Measurements from ENCODE around the gene MEF2A.

Gene MEF2A

DNA sequence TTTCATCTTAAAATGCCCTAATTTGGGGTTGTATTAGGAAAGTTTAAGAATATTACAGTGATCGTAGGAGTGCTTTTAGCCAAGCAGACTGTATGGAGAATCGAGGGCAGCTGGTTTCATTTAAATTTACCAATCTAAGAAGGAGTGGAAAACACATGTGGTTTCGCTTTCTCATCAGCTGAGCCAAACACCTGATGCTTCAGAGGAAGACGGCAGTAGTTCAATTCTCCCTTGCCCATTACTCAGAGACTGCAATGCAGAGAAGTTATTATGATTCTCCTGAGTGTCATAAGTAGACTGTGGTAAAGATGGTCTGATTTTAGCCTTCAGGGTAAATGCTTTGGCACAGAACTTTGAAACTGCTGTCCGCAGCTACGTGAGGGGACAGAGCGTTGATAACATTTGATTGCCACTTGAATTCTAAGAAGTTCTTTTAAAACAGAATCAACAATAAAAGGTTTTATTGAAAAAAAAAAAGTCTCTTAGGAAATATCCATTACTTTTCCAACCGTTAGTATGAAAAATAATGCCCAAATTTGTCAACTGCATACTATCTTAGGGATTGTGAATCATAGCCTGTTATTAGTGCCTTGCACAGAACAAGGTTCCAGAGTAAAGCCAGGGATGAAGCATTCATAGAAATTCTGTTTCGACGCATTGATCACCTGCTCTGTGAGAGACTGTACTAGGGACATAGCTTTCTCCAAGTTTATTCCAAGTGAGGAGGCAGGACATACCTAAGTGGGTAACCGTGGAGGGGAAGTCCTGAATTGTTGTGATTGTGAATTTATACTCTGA lies 141.9 kb downstream of the MEF2A start:
- DNase-seq, result no peak

DNA sequence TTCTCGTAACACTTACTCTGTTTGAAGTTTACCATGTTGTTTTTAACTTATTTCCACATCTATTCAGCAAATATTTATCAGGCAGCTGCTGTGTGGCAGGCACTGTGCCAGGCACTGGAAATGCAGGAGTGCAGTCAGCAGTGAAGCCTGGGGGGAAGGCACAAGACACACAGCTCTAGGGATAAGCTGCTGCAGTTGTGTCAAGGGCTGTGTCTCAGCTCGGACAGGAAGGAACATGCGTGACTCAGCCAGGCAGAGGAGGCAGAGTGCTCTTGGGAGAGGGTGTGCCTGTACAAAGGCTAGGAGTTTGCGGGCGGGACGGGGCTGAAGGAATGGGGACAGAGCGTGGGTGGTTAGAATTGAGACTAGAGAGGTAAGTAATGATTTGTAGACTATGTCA lies 142.8 kb downstream of the MEF2A start:
- DNase-seq, result no peak

DNA sequence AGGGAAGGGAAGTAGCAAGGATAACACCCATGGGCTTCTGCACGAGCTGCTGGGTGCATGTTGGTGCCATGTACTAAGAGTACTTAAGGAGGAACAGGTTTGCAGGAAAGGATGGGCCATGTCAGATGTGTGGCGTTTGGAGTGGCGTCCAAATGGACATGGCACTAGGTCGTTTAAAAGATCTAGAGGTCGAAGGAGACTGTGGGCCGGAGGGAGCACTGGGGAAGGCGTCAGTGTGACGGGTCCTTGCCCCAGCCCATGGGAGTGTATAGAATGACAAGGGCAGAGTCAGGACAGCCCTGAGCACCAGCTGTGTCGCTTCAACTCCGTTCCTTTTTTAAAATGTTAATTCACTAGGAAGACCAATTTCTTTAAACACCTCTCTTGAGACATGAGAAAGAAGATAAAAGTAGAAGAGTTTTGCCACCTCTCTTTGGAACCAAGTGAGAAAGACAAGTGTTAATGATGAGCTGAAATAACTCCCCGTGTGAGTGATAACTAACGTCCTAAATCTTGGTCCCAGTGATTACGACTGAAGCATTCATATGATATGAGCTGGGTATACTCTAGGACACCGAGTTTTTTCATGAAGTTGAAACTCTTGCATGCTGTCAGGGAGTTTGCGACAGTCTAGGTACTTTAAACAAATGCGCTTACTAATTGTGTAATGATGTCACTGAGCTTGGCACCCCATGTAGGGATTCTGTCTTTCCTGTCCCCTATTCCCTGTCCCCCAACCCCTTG lies 143.6 kb downstream of the MEF2A start:
- no peak for DNase-seq

DNA sequence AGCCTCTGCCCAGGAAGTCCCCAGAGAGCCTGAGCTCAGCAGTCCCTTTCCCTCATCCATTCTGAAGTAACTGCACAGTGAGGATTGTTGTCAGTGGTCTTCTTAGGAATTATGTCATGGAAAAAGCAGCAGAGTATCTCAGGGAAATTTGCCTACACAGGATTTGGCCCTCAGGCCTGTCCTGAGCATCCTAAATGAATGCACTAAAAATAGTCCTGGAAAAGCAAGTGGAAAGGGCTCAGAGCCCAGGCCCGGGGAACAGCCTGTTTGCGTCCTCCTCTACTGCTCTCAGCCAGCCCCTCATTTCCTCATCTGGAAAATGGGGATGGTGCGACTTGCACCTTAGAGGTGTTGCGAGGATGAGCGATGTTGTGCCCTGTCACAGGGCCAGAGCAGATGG lies 145.8 kb downstream of the MEF2A start:
- DNase-seq, result no peak

DNA sequence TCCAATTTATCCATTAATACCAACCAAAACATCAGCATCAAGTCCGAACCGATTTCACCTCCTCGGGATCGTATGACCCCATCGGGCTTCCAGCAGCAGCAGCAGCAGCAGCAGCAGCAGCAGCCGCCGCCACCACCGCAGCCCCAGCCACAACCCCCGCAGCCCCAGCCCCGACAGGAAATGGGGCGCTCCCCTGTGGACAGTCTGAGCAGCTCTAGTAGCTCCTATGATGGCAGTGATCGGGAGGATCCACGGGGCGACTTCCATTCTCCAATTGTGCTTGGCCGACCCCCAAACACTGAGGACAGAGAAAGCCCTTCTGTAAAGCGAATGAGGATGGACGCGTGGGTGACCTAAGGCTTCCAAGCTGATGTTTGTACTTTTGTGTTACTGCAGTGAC lies 146.6 kb downstream of the MEF2A start:
- no peak for DNase-seq

DNA sequence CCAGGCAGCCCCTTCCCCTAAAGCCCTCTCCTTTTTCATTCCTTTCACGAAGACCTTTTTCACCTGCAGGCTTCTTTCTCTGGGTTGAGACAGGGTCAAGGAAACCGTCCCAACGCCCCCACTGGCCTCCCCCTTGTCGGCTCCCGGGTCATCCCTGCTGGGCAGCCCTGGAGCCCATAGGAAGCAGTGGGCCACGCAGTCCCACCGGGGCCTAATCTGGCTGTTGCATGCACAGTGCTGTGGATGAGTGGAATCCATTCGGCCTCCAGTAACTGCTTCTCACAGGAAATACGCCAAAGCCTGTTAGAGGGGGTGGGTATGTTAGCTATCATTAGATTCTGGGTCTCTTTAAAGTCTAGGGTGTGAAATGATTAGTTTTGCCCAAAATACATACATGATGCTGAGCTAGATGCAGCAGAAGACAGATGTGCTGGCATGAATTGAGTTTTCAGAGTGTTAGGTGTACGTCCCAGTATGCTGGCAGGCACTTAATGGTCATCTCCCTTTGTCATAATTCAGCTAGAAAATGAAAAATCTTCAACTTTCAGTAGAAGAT lies 150.8 kb downstream of the MEF2A start:
- DNase-seq, result no peak

DNA sequence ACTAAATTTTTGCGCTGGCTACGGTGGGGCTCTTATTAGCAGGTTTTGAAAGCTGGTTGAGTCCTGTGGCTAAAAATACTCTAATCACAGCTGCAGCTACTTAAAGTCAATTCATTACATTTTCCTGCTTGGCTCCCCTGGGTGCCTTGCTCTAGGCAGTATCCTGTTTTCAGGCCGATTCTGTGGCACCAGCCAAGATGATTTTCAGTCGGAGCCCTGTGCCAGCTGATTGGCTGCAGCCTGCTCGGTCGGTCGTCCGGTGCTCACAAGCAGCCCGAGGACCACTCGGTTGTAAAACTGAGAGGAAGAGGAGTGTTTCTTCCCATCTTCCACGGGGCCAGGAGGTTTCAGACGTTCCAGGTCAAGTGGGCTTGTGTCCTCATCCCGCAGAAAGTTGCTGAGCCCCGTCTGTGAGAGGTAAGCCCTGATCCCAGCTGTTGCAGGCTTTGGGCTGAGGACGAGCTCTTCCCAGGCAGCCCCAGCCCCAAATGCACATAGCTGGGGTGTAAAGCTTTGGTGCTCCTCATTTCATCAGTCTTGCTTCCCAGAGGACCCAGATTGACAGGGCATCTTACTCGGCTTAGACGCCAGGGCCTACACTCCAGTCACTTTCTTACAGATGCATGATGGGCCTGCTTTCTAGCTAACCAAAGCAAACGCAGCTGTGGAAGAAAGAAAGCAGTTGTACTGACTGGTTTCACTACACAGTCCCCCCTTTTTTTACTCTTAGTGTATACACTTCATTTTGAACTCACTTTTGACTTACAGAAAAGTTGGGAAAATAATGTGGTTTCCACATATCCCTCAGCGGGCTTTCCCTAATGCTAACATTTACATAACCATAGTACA lies 151.6 kb downstream of the MEF2A start:
- no peak for DNase-seq

DNA sequence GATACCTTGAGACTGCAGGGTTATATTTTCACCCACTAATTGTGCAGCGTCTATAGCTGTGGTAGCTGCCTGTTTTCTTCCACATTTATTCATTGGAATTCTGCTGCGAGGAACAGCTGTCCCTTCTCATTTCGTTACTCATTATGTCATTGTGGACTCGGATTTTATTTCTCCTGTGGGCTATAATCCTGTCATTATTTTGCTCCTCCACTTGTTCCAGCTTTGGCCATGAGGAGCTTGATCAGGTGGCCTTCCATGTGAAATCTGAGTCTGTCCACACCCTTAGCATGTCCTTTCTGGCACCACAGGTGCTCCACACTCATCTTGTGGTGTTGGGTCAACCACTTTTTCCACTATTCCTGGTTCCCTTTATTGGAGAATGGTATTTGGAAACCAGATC lies 152.6 kb downstream of the MEF2A start:
- DNase-seq, result no peak

DNA sequence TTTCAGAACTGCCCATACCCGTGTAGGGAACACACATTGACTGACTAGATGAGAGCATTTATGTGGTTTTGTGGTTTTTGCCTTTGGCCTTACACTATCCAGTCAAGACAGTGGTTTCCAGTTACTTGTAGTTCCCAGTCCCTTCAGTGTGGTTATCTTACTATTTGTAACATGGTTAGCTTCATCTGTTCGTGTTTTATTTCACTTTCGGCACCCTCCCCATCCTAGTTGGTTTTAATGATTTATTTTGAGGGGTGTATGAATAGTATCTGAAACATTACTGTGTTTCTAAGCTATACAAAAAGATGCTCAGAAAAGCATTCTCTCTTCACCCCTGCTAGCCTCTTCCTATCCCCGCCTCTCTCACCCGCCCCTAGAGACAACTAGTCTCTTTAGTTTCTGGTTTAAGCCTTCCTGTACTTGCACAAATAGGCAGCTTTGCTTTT lies 153.3 kb downstream of the MEF2A start:
- no peak for DNase-seq

DNA sequence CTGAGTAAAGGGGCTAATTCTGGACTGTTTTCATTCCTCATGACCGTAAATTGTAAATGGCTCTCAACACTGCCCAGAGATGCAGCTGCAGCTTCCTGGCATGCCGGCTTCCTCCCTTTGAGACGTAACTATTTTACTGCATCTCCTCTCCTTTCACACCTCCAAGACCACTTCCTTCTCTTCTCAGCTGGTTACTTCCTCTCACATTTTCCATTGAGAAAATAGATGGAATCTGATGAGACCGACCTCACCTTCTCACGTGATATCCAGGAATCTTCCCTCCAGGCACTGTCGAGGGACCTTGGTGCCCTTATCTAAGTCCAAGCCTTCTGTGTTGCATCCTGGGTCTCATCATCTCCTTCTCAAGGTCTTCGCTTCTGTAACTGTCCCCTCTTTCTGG lies 154.7 kb downstream of the MEF2A start:
- no peak for DNase-seq

DNA sequence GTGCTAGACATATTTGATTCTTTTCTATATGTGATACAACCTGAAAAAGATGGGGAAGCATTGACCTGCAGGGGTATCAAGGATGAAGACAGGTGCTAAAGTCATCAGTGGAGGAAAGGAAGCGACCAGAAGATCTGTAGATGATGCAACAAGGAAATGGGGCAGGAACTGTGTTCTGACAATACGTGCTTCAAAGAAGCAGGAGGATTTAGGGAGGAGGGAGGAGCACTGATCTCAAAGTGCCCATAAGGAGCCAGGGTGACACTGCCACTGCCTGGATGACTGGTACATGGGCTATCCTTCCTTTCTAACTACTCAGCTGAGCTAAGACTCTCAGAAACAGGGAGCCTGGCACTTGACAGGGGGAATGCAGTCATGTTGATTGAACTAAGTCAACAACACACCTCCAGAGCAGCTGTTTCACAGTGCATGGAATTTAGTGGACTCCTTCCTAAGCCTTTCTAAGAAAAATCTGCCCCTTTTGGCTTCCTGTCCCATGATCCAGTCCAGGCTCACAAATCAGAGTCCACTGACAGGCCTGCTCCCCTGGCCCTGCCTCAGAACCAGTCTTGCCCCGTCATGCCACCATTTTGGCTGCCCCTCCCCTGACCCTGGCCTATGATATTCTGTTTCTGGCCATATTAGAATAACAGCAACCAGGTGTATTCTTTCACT lies 155.5 kb downstream of the MEF2A start:
- no peak for DNase-seq

DNA sequence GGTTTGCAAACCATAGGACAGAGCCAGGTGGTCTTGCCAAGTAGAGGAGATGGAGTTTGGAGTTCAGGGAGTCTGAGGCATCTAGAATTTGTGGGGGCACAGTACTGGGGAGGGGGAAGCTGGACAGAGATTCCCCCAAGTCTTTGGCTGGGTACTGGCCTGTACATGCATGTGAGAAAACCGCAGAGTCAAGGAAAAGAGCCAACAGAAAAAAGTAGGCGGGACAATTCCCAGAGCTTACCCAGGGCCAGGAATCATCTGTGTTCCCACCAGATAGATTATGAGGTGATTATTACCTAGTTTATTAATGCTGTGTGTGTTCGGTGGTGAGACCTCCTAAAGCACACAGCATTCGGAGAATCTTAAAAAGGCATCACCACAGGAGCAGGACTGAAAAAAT lies 156.1 kb downstream of the MEF2A start:
- DNase-seq, result no peak

DNA sequence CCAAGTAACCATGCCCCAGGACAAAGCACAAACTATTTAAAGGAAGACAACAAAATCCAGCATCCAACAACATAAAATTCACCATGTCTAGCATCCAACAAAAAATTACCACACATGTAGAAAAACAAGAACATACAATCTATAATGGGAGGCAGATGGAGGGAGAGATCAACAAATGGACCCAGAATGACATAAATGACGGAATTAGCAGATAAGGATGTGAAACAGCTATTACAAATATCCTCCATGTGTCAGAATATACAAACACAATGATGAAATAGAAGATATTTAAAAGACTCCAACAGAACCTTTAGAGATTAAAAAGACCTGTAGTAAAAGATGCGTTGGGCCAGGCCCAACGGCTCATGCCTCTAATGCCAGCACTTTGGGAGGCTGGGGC lies 156.6 kb downstream of the MEF2A start:
- no peak for DNase-seq

DNA sequence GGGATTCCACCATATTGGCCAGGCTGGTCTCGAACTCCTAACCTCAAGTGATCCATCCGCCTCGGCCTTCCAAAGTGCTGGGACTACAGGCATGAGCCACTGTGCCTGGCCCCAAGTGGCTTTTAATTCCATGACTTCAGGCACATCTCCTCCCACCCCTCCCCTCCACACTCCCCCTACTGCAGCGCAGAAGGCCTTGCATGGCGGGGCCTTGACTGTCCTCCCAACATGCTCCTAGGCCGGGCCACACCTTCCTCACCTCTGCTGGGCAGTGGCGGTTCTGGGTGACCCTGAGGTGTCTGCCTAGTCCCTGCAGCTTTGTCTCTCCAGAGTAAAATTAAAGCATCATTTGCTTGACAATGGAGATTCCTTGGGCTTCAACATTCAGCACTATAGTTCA lies 160.5 kb downstream of the MEF2A start:
- no peak for DNase-seq

DNA sequence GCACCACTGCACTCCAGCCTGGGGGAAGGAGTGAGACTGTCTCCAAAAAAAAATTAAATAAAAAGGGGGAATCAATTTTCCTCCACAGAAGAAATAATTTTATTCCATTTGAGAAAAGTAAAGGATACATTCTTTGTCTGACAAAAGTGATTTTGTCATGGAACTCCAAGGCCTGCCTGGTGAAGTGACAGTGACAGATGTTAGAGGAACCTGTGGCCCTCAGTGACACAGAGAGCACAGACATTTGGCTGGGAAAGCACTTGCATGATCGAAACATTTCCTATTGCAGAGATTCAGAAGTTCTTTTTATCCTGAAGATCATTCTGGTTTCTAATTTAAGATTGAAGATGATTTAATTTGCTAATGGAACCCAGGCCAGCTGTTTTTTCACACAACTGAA lies 161.5 kb downstream of the MEF2A start:
- no peak for DNase-seq

DNA sequence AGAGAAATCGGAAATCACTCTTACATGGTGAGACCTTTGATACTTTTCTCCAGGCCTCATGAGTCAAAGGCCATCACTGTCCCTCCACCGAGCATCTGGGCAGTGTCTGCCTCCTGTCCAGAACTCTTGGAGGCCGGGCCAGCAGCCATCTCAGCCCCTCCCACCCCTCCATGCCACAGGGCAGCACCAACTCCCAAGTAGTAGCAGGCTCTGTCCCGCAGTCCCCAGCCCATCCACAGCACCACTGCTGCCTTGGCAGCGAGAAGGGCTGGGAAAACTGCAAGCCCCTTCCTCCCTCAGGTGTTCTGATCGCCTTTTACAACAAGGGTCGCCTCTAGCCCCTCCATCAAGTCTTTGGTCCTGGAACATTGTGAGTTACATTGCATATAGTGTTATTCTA lies 161.9 kb downstream of the MEF2A start:
- no peak for DNase-seq

DNA sequence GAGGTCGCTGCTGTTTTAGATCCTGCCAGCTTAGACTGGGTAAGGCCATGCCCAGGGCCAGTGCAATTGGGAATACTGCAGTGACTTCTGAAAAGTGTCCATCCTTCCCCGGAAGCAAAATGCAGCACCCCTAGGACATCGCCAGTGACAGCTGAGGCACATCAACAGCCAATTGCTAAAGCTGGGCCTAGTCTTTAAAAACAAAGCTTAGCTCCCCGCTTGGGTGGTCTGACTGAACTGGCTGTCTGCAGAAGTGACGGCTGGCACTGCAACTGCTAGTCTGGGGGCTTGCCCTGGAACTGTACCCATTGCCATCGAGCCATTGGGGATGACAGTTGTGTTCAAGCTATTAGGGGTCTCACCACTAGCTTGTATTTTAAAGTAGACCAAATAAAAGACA lies 163.1 kb downstream of the MEF2A start:
- DNase-seq, result no peak

DNA sequence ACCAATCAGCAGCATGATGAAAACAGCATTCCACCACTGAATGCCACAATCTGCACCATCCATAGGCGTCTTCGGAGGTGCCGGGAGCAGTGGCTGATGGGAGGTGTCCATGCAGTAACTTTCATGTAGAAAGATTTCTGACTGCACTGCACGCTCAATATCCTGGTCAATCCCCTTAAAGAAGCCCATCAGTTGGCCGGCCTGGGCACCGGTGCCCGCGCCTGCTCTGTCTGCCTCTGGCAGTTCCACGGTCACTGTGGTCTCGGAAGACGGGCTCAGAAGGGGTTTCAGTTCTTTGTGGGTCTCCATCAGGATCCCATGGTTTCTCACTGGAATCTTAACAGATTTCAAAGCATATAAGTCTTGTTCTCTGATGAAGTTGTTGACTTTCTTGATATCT lies 163.5 kb downstream of the MEF2A start:
- no peak for DNase-seq

DNA sequence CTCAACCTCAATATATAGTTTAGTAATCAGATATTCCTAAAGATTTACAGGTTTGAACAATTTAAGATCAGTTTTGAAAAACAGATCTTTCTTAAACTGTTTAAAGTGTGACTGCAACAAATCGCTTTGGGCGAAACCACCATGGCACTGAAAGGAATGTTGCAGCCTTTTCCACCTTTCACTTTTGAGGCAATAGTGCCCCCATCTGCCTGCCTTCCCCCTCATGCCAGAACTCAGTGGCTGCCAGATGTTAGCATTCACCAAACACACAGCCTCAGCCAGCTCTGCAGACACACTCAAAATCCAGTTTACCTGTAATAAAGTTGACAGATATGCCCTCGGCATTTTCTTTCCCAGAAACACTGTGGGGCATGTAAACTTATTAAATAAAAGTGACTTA lies 164.1 kb downstream of the MEF2A start:
- peak in 1 of 2 donors; percentile 7 for DNase-seq

DNA sequence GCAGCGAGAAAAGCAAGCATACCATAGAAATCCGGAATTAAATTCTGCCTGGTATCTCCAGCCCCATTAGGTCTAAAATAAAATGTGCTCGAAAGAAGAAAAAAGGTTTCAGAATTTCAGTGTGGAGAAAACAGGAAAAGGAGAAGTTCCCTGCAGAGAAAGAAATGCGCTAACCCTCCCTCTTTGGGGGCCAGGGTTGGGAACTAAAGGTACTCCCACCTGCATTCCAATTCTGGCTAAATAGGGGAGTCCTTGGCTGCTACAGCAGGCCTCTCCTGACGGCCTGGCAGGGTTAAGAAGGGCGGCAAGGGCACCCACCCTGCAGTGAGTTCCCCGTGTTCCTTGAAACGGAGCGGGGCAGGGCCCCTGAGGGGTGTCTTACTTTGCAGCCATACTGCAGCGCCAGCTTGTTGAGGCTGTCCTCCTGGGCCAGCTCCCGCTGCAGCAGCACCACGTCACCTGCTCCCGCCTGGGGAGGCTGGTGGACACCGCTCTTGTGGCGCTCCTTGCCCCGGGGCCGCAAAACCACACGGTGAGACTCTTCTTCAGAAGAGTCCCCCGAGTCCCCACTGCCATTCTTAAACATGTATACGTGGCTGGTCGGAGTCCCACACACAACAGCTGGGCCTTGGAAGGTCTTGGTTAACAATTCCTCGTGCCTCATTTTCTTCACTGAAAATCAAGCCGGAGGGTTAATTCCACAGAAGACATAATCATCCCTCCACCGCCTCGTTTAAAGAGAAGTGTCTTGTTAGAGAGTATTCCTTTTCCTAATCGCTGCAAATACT lies 165.7 kb downstream of the MEF2A start:
- no peak for DNase-seq

DNA sequence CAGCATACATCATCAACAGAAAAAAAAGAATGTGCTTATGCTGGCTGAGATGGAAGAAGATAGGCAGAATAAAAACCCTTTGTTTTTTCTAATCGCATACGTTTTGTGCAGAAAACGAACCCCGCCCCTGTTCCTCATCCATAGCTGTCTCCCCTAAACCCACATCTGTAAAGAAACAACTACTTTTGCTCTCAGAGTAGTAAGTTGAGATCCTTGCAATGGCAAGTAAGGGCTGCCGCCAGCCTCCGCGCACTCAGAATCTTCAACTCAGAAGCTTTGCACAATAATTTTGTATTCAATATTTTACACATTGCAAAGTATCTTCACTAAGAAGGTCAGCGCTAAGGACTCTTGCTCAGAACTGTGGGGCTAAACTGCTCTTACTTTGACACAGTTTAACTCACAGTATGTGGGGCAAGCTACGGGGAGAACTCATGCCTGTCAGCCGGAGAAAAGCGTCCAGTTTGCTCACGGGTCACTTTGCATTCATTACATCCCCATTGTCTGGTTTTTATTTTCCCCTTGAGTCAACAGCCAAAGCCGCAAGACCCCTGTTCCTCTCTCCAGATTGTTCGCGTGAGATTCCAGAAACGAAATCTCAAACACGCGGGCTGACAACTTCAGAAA lies 166.5 kb downstream of the MEF2A start:
- no peak for DNase-seq

Measured in bone marrow (tissue), 2 donors.